Measurements from ENCODE around the gene IL27RA.
A peak's percentile ranks its signal among the peaks of the same experiment; 100 is the strongest.

Gene IL27RA

GRCh38 chr19:14088634-14089411 lies 57.3 kb downstream of the IL27RA start:
- DNase-seq (ENCODE audit: low spot score in 2 of 2): no peak

GRCh38 chr19:14089412-14089661 lies 57.8 kb downstream of the IL27RA start:
- Mint-ChIP-seq H3K4me1 (peaks cover 12% of the 10 kb centered on the region), H3K27ac (no peak overlapping the region), H3K36me3 (peaks cover 2% of the 10 kb centered on the region), H3K4me3 (peak overlapping the region; percentile 49), H3K9me3 (no peaks in the 10 kb centered on the region), H3K27me3 (no peaks in the 10 kb centered on the region)
- no peak for DNase-seq (ENCODE audit: low spot score in 2 of 2)
- ATAC-seq (ENCODE audit: low read depth): peak; percentile 6

More at GRCh38 chr19:14088634-14089411, 57.3 kb downstream of the IL27RA start:
- Mint-ChIP-seq H3K27me3 (no peaks in the 10 kb centered on the region), H3K9me3 (no peaks in the 10 kb centered on the region), H3K27ac (no peak overlapping the region), H3K4me1 (peaks cover 12% of the 10 kb centered on the region), H3K36me3 (peaks cover 2% of the 10 kb centered on the region), H3K4me3 (peak overlapping the region; percentile 49)
- ATAC-seq (ENCODE audit: low read depth): no peak

GRCh38 chr19:14089662-14090508 lies 58.3 kb downstream of the IL27RA start:
- Mint-ChIP-seq H3K27me3 (no peaks in the 10 kb centered on the region), H3K36me3 (peaks cover 2% of the 10 kb centered on the region), H3K4me3 (peak overlapping the region; percentile 87), H3K27ac (no peak overlapping the region), H3K9me3 (no peaks in the 10 kb centered on the region), H3K4me1 (peaks cover 12% of the 10 kb centered on the region)
- DNase-seq (ENCODE audit: low spot score in 2 of 2) (peak; percentile 38 to 57), ATAC-seq (ENCODE audit: low read depth) (peak; percentile 9)

- Mint-ChIP-seq H3K9me3 (no peaks in the 10 kb centered on the region), H3K27ac (peak within 1 kb of the TSS; percentile 79), H3K4me3 (peak within 1 kb of the TSS; percentile 99), H3K36me3 (peaks cover 2% of the 10 kb centered on the region), H3K27me3 (no peaks in the 10 kb centered on the region), H3K4me1 (peaks cover 12% of the 10 kb centered on the region)
- ATAC-seq (ENCODE audit: low read depth): peak; percentile 62
- DNase-seq (ENCODE audit: low spot score in 2 of 2): peak; percentile 57 to 68
Measured at GRCh38 chr19:14090509-14091080, 59.0 kb downstream of the IL27RA start, which contains the start of gene SAMD1. TSS of gene SAMD1 (minus strand) at chr19:14090751.

- Mint-ChIP-seq H3K27me3 (no peaks in the 10 kb centered on the region), H3K4me1 (peaks cover 12% of the 10 kb centered on the region), H3K27ac (peak overlapping the region; percentile 79), H3K4me3 (peak overlapping the region; percentile 99), H3K9me3 (no peaks in the 10 kb centered on the region), H3K36me3 (peaks cover 2% of the 10 kb centered on the region)
- peak; percentile 61 for ATAC-seq (ENCODE audit: low read depth)
- DNase-seq (ENCODE audit: low spot score in 2 of 2): peak; percentile 72 to 76
Measured at GRCh38 chr19:14091081-14091812, 59.7 kb downstream of the IL27RA start.

DNA sequence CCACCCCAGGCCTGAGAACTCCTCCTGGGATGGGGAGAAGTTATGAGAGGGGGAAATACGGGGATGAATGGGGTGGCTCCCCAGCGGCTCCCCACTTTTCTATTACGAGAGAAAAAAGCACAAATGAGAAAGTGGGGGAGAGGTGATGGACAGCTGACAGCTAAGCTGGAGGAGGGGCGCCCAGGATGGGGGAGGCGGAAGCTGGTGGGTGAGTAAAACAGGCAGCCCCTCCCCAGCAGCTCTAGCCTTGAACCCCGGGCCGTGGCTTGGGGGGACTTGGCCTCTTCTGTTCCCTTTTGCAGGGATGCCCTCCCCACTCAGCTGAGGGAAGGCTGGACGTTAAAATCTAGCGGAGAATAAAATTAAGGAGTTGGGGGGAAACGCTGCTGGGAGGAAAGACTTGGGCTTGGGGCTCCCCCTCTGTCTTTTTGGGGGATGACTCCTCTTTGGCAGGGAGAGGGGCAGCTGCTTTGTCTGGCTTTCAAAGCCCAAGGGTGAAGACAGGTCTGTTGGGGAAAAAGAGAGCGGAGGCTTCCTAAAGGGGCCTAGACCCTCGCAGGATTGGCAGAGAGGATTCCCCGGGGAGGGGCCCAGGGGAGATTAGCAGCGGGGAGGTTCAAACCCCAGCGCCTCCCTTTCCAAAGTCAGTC lies 60.4 kb downstream of the IL27RA start:
- peak; percentile 2 for ATAC-seq (ENCODE audit: low read depth)
- Mint-ChIP-seq H3K9me3 (no peaks in the 10 kb centered on the region), H3K27me3 (no peaks in the 10 kb centered on the region), H3K4me3 (peak overlapping the region; percentile 99), H3K27ac (peak overlapping the region; percentile 79), H3K36me3 (peaks cover 6% of the 10 kb centered on the region), H3K4me1 (peaks cover 12% of the 10 kb centered on the region)
- DNase-seq (ENCODE audit: low spot score in 2 of 2): no peak

DNA sequence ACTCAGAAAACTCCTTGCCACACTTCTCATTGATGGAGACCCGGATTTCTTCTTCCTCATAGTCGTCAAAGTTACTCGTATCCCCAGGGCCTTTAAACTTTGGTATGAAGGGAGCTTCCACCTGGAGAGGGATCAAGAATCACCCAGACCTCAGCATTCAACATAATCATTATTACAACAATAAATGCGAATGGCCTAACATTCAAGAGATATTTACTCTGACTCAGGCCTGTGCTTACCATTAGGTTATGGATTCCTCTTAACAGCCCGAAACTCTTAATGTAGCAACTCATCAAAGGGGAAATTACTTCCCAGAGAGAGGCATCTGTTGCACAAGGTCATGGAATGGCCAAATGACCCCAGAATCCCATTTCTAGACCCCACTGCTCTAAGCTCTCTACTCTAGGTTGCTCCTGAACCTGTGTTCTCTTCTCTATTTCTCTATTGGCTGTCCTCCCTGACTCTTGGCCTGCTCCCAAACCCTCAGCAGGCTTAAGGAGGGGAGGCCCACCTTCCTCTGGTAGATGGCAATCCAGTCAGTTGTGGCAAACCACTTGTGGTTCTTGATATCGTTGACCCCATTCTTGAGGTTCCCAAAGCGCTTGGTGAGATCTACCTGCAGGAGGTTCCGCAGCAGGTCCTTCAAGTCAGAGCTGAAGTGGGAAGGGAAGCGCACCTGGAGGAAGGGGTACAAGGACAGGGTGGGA lies 61.7 kb downstream of the IL27RA start:
- peaks cover 9% of the 10 kb centered on the region for H3K36me3 Mint-ChIP-seq
- H3K27me3 Mint-ChIP-seq: no peaks in the 10 kb centered on the region
- H3K9me3 Mint-ChIP-seq: no peaks in the 10 kb centered on the region
- peaks cover 12% of the 10 kb centered on the region for H3K4me1 Mint-ChIP-seq
- DNase-seq (ENCODE audit: low spot score in 2 of 2) (no peak), ATAC-seq (ENCODE audit: low read depth) (no peak)
- no peak overlapping the region for H3K27ac Mint-ChIP-seq
- H3K4me3 Mint-ChIP-seq: no peak overlapping the region

- Mint-ChIP-seq H3K27ac (no peak overlapping the region), H3K4me1 (peaks cover 9% of the 10 kb centered on the region), H3K27me3 (no peaks in the 10 kb centered on the region), H3K36me3 (peaks cover 7% of the 10 kb centered on the region), H3K4me3 (no peak overlapping the region), H3K9me3 (no peaks in the 10 kb centered on the region)
- ATAC-seq (ENCODE audit: low read depth) (no peak), DNase-seq (ENCODE audit: low spot score in 2 of 2) (no peak)
Measured at GRCh38 chr19:14094854-14095253, 63.3 kb downstream of the IL27RA start.

DNA sequence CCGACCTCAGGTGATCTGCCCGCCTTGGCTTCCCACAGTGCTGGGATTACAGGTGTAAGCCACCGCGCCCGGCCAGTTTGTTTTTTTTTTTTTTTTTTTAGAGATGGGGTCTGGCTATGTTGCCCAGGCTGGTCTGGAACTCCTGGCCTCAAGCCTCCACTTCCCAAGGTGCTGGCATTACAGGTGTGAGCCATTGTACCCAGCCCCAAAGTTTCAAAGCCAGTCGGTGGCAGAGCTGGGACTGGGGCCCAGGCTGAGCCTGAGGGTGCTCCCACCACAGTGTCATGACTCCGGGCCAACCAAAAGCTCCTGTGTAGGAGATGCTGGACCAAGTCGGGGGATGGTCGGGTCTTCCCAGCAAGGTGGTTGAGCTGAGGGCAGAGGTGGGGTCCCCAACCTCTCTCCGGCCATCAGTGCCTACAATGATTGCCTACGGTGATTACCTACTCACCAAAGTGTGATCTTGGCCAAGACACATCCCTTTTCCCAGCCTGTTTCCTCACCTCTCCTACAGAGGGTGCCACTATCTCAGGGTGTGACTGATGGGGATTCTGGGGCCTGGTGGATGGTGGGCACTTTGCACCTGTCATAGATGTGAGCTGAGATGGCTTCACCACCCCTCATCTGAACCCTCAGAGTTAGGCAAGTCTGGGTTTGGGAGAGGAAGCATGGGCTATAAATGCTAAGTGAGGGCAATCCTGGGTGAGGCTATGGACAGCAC lies 64.9 kb downstream of the IL27RA start:
- peaks cover 8% of the 10 kb centered on the region for H3K4me1 Mint-ChIP-seq
- no peak for ATAC-seq (ENCODE audit: low read depth)
- H3K27me3 Mint-ChIP-seq: no peaks in the 10 kb centered on the region
- no peak for DNase-seq (ENCODE audit: low spot score in 2 of 2)
- no peaks in the 10 kb centered on the region for H3K9me3 Mint-ChIP-seq
- no peak overlapping the region for H3K27ac Mint-ChIP-seq
- H3K36me3 Mint-ChIP-seq: peaks cover 7% of the 10 kb centered on the region
- no peak overlapping the region for H3K4me3 Mint-ChIP-seq

DNA sequence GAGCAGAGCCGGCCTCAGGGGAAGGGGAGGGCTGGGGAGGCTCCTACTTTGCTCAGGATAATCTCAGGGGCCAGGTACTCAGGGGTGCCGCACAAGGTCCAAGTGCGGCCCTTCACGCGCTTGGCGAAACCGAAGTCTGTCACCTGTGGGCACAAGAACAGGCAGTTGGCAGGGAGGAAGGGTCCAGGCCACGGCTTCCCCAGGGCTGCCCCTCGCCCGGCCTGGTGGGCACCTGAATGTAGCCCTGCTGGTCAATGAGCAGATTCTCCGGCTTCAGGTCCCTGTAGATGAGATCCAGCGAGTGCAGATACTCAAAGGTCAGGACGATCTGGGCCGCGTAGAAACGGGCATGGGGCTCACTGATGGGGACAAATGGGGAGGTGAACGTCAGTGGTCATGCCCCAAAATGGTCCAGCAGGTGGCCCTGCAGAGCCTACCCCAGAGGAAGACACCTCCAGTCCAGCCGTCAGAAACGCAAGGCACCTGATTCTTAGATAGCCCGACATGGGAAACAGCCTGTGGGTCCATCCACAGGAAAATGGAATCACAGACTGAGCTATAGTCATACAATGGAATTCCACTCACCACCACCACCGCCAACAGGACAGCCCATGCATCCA lies 66.1 kb downstream of the IL27RA start:
- Mint-ChIP-seq H3K27me3 (no peaks in the 10 kb centered on the region), H3K27ac (no peak overlapping the region), H3K4me1 (no peaks in the 10 kb centered on the region), H3K9me3 (no peaks in the 10 kb centered on the region), H3K36me3 (peaks cover 7% of the 10 kb centered on the region), H3K4me3 (no peak overlapping the region)
- DNase-seq (ENCODE audit: low spot score in 2 of 2) (no peak), ATAC-seq (ENCODE audit: low read depth) (no peak)

DNA sequence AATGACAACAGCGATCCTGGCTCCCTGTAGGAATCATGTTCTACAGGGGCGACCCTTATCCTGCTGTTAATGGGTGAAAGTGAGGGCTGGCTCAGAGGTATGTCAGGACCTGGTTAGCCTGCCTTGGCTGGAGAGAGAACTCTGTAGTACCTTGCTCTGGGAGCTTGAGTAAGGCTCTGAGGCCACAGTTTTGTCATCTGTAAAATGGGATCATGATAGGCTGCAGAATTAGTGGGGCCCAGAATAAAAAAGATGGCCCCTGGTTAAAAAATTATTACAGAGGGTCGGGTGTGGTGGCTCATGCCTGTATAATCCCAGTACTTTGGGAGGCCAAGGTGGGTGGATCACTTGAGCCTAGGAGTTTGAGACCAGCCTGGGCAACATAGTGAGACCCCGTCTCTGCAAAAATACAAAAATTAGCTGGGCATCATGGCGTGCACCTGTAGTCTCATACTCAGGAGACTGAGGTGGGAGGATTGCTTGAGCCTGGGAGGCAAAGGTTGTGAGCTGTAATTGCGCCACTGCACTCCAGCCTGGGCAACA lies 69.5 kb downstream of the IL27RA start:
- H3K27ac Mint-ChIP-seq: no peak overlapping the region

GRCh38 chr19:14102102-14102696 lies 70.6 kb downstream of the IL27RA start:
- ATAC-seq (ENCODE audit: low read depth) (no peak), DNase-seq (ENCODE audit: low spot score in 2 of 2) (no peak)
- Mint-ChIP-seq H3K36me3 (peaks cover 8% of the 10 kb centered on the region), H3K4me1 (no peaks in the 10 kb centered on the region), H3K27me3 (no peaks in the 10 kb centered on the region), H3K9me3 (no peaks in the 10 kb centered on the region), H3K27ac (no peak overlapping the region), H3K4me3 (no peak overlapping the region)

More for the DNA sequence above, 69.5 kb downstream of the IL27RA start:
- Mint-ChIP-seq H3K27me3 (no peaks in the 10 kb centered on the region), H3K4me3 (no peak overlapping the region), H3K4me1 (no peaks in the 10 kb centered on the region), H3K9me3 (no peaks in the 10 kb centered on the region), H3K36me3 (peaks cover 10% of the 10 kb centered on the region)
- DNase-seq (ENCODE audit: low spot score in 2 of 2): no peak
- no peak for ATAC-seq (ENCODE audit: low read depth)

Measured in memory B cell (primary cell).